ENCODE data around the gene FRAS1.
"Not testable (repeated sequence)": the region's sequence is repeated elsewhere in the genome, so short reads cannot be mapped to it uniquely, and the experiment has no call there.

The FRAS1 gene

DNA sequence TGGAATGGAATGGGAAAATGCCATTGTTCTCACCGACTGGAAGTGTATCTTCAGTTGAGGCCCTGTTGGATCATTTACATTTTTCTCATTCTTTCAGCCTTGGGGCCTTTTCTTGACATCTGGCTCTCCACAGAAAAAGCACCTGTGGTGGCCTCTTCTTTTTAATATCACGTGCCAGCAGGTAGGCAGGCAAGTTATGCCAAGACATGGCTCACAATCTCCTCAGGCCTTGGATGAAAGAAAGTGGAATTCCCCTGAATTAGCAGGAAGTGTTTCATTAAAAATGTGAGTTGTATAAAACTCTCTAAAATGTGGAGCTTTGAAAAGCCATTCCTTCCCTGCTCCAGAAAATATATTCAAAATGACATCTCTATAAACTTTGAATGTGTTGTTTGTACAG, 122.1 kb downstream of the FRAS1 start:
- H3K27ac ChIP-seq (ENCODE audit: low read depth, low read length), result no peak overlapping the region
- H3K9me3 ChIP-seq (ENCODE audit: control insufficient read depth in 1 of 2, low read length in 2 of 2), result no peaks in the 10 kb centered on the region
- H3K4me1 ChIP-seq (ENCODE audit: control insufficient read depth in 1 of 2, insufficient read depth in 2 of 2, low read length in 2 of 2), result no peaks in the 10 kb centered on the region
- H3K9ac ChIP-seq (ENCODE audit: low read depth in 1 of 2, low read length in 2 of 2), result no peak overlapping the region
- no peaks in the 10 kb centered on the region for H3K27me3 ChIP-seq (ENCODE audit: control insufficient read depth in 1 of 2, insufficient read depth in 2 of 2, low read length in 2 of 2)
- H3K4me3 ChIP-seq (ENCODE audit: low read depth in 1 of 2, low read length in 2 of 2), result no peak overlapping the region
- no peaks in the 10 kb centered on the region for H3K36me3 ChIP-seq (ENCODE audit: control insufficient read depth in 1 of 2, insufficient read depth in 2 of 2, low read length in 2 of 2)

DNA sequence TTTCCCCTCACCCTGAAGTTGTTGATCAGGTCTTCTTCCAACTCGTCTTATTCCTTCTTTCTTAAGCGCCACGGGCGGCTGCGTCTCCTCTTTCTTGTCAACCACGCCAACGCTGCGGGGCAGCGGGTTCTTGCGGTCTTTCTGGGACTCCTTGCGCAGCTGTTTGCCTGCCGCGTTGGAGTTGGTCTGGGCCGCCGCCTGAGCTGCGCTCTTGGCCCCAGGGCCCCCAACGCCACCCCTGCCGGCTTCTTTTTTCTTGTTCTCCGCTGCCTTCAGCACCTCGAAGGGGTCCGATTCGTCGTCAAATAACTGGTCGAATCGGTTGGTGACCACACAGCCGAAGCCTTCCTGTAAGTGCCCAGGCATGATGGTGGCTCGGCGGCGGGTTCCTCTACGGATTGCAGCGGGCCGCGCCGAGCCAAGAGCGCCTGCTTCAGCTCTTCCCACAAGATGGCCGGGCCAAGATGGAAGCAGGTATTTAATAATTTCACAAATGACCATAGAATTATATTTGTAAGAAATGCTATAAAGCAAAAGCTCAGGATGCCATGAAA, 124.6 kb downstream of the FRAS1 start:
- not testable (repeated sequence) for H3K4me3 ChIP-seq (ENCODE audit: low read depth in 1 of 2, low read length in 2 of 2); H3K9me3 ChIP-seq (ENCODE audit: control insufficient read depth in 1 of 2, low read length in 2 of 2); H3K36me3 ChIP-seq (ENCODE audit: control insufficient read depth in 1 of 2, insufficient read depth in 2 of 2, low read length in 2 of 2); H3K27me3 ChIP-seq (ENCODE audit: control insufficient read depth in 1 of 2, insufficient read depth in 2 of 2, low read length in 2 of 2); H3K4me1 ChIP-seq (ENCODE audit: control insufficient read depth in 1 of 2, insufficient read depth in 2 of 2, low read length in 2 of 2); H3K27ac ChIP-seq (ENCODE audit: low read depth, low read length); H3K9ac ChIP-seq (ENCODE audit: low read depth in 1 of 2, low read length in 2 of 2)

DNA sequence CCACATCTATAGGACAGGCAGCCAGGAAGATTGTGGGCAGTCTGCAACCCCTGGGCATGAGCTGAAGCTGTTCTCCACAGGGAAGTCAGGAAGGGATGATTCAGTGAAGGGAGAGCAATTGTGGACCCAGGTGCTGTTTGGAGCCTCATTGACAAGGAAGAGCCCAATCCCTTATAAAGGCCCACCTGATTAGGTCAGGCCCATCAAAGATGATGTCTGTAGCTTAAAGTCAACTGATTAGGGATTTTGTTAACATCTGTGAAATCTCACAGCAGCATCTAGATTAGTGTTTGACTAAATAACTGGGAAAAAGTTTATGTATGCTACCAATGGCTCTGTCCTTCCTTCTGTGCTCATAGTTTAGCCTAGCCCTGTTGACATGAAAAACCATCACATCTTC, 127.5 kb downstream of the FRAS1 start:
- Histone ChIP-seq H3K27ac (ENCODE audit: low read depth, low read length) (no peak overlapping the region), H3K4me1 (ENCODE audit: control insufficient read depth in 1 of 2, insufficient read depth in 2 of 2, low read length in 2 of 2) (no peaks in the 10 kb centered on the region), H3K36me3 (ENCODE audit: control insufficient read depth in 1 of 2, insufficient read depth in 2 of 2, low read length in 2 of 2) (no peaks in the 10 kb centered on the region), H3K4me3 (ENCODE audit: low read depth in 1 of 2, low read length in 2 of 2) (no peak overlapping the region), H3K27me3 (ENCODE audit: control insufficient read depth in 1 of 2, insufficient read depth in 2 of 2, low read length in 2 of 2) (no peaks in the 10 kb centered on the region), H3K9ac (ENCODE audit: low read depth in 1 of 2, low read length in 2 of 2) (no peak overlapping the region), H3K9me3 (ENCODE audit: control insufficient read depth in 1 of 2, low read length in 2 of 2) (no peaks in the 10 kb centered on the region)

DNA sequence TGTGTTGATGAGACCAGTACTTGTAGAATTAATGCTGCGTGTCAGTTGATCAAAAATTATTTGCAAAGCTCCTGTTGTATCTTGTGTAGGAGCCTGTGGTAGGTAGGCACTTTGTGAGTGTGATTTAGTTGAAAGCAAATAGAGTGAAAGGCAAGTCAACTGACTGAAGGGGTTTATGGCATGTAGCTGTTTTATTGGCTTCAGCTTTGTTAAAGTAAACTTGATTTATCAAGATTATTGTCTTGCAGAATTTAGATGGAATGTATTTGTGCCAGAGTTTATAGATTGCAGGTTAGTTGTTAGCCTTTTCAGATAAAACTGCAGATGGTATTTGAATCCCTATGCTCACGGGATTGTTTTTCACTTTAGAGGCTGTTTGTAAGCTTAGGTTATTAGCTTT, 128.0 kb downstream of the FRAS1 start:
- Histone ChIP-seq H3K27ac (ENCODE audit: low read depth, low read length) (no peak overlapping the region), H3K4me1 (ENCODE audit: control insufficient read depth in 1 of 2, insufficient read depth in 2 of 2, low read length in 2 of 2) (no peaks in the 10 kb centered on the region), H3K27me3 (ENCODE audit: control insufficient read depth in 1 of 2, insufficient read depth in 2 of 2, low read length in 2 of 2) (no peaks in the 10 kb centered on the region), H3K9ac (ENCODE audit: low read depth in 1 of 2, low read length in 2 of 2) (no peak overlapping the region), H3K36me3 (ENCODE audit: control insufficient read depth in 1 of 2, insufficient read depth in 2 of 2, low read length in 2 of 2) (no peaks in the 10 kb centered on the region), H3K4me3 (ENCODE audit: low read depth in 1 of 2, low read length in 2 of 2) (no peak overlapping the region), H3K9me3 (ENCODE audit: control insufficient read depth in 1 of 2, low read length in 2 of 2) (no peaks in the 10 kb centered on the region)

DNA sequence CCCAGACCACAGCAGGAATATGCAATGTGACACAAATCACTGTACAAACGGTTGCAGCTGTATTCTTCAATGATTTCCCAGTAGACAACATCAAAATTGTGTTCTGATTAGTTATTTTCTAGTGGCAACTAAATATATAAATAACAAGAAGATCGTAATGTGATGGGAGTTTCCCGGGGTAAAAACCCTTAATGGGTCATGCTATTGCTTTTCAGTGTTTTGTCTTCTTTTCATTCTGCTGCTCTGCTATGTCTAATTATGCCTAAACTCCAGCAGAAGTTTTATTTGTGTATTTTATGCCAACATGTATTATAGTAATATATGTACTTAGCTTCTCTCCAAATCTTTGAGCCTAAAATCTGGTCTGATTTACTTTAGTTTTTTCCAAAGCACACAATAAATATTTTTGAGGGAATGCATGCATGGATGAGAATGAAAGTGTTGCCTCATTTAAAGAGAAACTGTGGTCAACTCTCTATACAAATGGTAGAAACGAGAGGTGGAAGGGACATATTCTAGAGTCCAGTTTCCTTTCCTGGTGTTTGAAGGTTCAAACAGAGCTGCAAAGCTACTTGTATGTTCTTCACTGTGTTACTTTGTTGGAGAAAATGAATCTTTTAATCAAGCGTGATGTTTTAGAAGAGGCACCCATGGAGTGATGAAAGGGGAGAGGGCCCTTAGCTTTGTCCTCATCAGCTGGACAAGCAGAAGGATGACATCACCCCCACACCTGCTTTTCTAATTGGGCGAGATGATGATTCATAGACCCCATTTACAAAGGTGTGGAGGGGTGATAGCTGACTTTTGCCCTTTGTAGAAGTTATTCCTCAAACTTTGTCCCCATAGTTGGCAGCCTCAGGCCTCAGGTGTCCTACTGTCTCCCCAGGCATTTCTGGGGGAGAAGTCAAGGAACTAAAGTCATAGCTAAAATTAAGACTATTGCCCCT, 129.7 kb downstream of the FRAS1 start:
- H3K27ac ChIP-seq (ENCODE audit: low read depth, low read length), result no peak overlapping the region
- no peak overlapping the region for H3K9ac ChIP-seq (ENCODE audit: low read depth in 1 of 2, low read length in 2 of 2)
- no peaks in the 10 kb centered on the region for H3K36me3 ChIP-seq (ENCODE audit: control insufficient read depth in 1 of 2, insufficient read depth in 2 of 2, low read length in 2 of 2)
- H3K4me3 ChIP-seq (ENCODE audit: low read depth in 1 of 2, low read length in 2 of 2), result no peak overlapping the region
- no peaks in the 10 kb centered on the region for H3K4me1 ChIP-seq (ENCODE audit: control insufficient read depth in 1 of 2, insufficient read depth in 2 of 2, low read length in 2 of 2)
- H3K9me3 ChIP-seq (ENCODE audit: control insufficient read depth in 1 of 2, low read length in 2 of 2), result no peaks in the 10 kb centered on the region
- H3K27me3 ChIP-seq (ENCODE audit: control insufficient read depth in 1 of 2, insufficient read depth in 2 of 2, low read length in 2 of 2), result no peaks in the 10 kb centered on the region

DNA sequence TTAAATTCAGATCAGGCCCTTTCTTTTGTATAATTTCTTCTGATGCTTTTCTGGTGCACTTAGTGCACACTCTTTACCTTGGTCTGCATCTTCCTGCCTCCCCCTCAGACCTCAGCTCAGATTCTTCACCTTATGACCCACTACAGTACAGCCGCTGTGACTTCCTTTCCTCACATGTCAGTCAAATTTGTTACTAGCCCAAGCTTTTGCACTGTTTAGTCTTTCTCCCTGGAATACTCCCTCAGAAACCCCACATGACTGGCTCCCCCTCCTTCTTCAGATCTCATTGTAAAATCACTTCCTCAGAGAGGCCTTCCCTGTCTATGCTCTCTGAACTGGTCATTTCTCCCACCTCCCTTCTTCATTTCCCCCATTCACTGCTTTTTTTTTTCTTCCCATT, 132.9 kb downstream of the FRAS1 start:
- Histone ChIP-seq H3K9ac (ENCODE audit: low read depth in 1 of 2, low read length in 2 of 2) (no peak overlapping the region), H3K9me3 (ENCODE audit: control insufficient read depth in 1 of 2, low read length in 2 of 2) (no peaks in the 10 kb centered on the region), H3K4me1 (ENCODE audit: control insufficient read depth in 1 of 2, insufficient read depth in 2 of 2, low read length in 2 of 2) (no peaks in the 10 kb centered on the region), H3K4me3 (ENCODE audit: low read depth in 1 of 2, low read length in 2 of 2) (no peak overlapping the region), H3K27me3 (ENCODE audit: control insufficient read depth in 1 of 2, insufficient read depth in 2 of 2, low read length in 2 of 2) (no peaks in the 10 kb centered on the region), H3K36me3 (ENCODE audit: control insufficient read depth in 1 of 2, insufficient read depth in 2 of 2, low read length in 2 of 2) (no peaks in the 10 kb centered on the region), H3K27ac (ENCODE audit: low read depth, low read length) (no peak overlapping the region)

DNA sequence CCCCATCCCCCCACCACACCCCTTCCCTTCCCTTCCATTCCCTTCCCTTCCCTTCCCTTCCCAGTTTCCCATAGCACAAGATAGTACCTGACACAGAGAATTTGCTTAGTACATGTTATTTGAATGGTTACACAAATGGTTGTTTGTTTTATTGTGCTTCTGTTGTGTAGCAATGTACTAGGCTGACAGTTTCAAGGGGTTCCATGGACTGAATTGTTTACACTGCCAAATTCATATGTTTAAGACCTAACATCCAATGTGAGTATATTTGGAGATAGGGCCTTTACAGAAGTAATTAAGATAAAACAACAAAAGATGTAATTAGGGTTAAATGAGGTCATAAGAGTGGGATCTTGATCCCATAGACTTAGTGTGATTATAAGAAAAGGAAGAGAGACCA, 133.5 kb downstream of the FRAS1 start:
- no peaks in the 10 kb centered on the region for H3K27me3 ChIP-seq (ENCODE audit: control insufficient read depth in 1 of 2, insufficient read depth in 2 of 2, low read length in 2 of 2)
- no peak overlapping the region for H3K27ac ChIP-seq (ENCODE audit: low read depth, low read length)
- H3K4me3 ChIP-seq (ENCODE audit: low read depth in 1 of 2, low read length in 2 of 2), result no peak overlapping the region
- no peaks in the 10 kb centered on the region for H3K9me3 ChIP-seq (ENCODE audit: control insufficient read depth in 1 of 2, low read length in 2 of 2)
- H3K36me3 ChIP-seq (ENCODE audit: control insufficient read depth in 1 of 2, insufficient read depth in 2 of 2, low read length in 2 of 2), result no peaks in the 10 kb centered on the region
- H3K9ac ChIP-seq (ENCODE audit: low read depth in 1 of 2, low read length in 2 of 2), result no peak overlapping the region
- no peaks in the 10 kb centered on the region for H3K4me1 ChIP-seq (ENCODE audit: control insufficient read depth in 1 of 2, insufficient read depth in 2 of 2, low read length in 2 of 2)

DNA sequence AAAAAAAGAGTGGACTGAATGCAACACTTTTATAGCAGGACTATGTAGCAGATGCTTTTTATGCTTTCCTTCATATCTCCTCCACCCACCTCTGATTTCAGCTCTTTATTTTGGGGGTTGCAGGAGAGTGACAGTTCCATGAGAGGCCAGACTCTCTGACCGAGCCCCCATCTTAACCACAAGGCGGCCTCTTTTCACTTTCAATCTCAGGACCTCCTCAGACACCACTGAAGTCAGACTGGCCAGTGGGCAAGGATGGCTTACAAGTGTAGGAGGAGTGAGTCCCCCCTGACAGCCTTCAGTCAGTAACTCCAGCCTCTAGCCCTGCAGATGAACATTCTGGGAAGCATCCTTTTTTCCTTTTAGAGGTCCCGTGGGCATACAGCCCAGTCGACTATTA, 140.8 kb downstream of the FRAS1 start:
- H3K9me3 ChIP-seq (ENCODE audit: control insufficient read depth in 1 of 2, low read length in 2 of 2), result no peaks in the 10 kb centered on the region
- H3K4me1 ChIP-seq (ENCODE audit: control insufficient read depth in 1 of 2, insufficient read depth in 2 of 2, low read length in 2 of 2), result no peaks in the 10 kb centered on the region
- H3K36me3 ChIP-seq (ENCODE audit: control insufficient read depth in 1 of 2, insufficient read depth in 2 of 2, low read length in 2 of 2), result no peaks in the 10 kb centered on the region
- no peak overlapping the region for H3K27ac ChIP-seq (ENCODE audit: low read depth, low read length)
- H3K27me3 ChIP-seq (ENCODE audit: control insufficient read depth in 1 of 2, insufficient read depth in 2 of 2, low read length in 2 of 2), result no peaks in the 10 kb centered on the region
- no peak overlapping the region for H3K4me3 ChIP-seq (ENCODE audit: low read depth in 1 of 2, low read length in 2 of 2)
- no peak overlapping the region for H3K9ac ChIP-seq (ENCODE audit: low read depth in 1 of 2, low read length in 2 of 2)

DNA sequence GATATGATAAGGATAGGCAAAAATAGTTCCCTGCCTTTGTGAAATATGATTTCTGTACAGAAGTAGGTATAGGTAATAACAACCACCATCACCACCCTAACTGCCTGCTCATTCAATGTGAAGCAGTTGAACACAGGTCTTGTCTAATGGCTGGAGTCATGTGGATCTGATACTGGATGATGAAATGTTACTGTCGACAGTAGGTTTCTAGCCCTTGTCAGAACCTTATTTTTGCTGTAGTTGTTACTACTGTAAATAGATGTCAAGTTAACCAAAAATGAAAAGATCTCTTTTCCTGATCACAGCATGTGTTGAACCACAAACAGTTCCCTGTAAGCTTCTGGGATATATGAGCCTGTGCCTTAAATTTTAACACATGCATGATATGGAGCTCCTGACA, 142.9 kb downstream of the FRAS1 start:
- no peaks in the 10 kb centered on the region for H3K27me3 ChIP-seq (ENCODE audit: control insufficient read depth in 1 of 2, insufficient read depth in 2 of 2, low read length in 2 of 2)

DNA sequence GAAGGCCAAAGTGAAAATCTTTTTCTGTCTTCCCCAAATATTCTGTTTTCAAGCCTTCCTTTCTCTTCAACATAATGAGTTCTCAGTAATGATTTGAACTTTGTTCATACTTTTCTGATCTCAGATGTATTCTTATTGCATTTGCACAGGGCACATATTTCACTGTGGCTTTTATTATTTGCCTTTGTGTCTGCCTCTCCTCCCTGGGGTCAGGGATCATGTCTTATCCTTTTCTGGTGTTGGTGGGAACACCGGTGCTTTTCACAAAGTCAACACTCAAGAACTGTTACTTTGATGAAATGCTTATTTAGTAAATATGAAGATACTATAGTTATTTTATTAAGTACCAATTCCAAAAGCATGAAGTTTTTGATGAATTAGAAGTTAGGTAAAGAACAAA, 143.8 kb downstream of the FRAS1 start:
- H3K4me1 ChIP-seq (ENCODE audit: control insufficient read depth in 1 of 2, insufficient read depth in 2 of 2, low read length in 2 of 2), result no peaks in the 10 kb centered on the region
- H3K9me3 ChIP-seq (ENCODE audit: control insufficient read depth in 1 of 2, low read length in 2 of 2), result no peaks in the 10 kb centered on the region
- H3K9ac ChIP-seq (ENCODE audit: low read depth in 1 of 2, low read length in 2 of 2), result no peak overlapping the region
- H3K27ac ChIP-seq (ENCODE audit: low read depth, low read length), result no peak overlapping the region
- no peaks in the 10 kb centered on the region for H3K27me3 ChIP-seq (ENCODE audit: control insufficient read depth in 1 of 2, insufficient read depth in 2 of 2, low read length in 2 of 2)
- H3K4me3 ChIP-seq (ENCODE audit: low read depth in 1 of 2, low read length in 2 of 2), result no peak overlapping the region
- H3K36me3 ChIP-seq (ENCODE audit: control insufficient read depth in 1 of 2, insufficient read depth in 2 of 2, low read length in 2 of 2), result no peaks in the 10 kb centered on the region

More for the DNA sequence above, 142.9 kb downstream of the FRAS1 start:
- no peaks in the 10 kb centered on the region for H3K36me3 ChIP-seq (ENCODE audit: control insufficient read depth in 1 of 2, insufficient read depth in 2 of 2, low read length in 2 of 2)
- no peak overlapping the region for H3K4me3 ChIP-seq (ENCODE audit: low read depth in 1 of 2, low read length in 2 of 2)
- no peak overlapping the region for H3K9ac ChIP-seq (ENCODE audit: low read depth in 1 of 2, low read length in 2 of 2)
- H3K4me1 ChIP-seq (ENCODE audit: control insufficient read depth in 1 of 2, insufficient read depth in 2 of 2, low read length in 2 of 2), result no peaks in the 10 kb centered on the region
- no peaks in the 10 kb centered on the region for H3K9me3 ChIP-seq (ENCODE audit: control insufficient read depth in 1 of 2, low read length in 2 of 2)
- H3K27ac ChIP-seq (ENCODE audit: low read depth, low read length), result no peak overlapping the region
